Activated CD8-positive, alpha-beta T cell treated with anti-CD3 and anti-CD28 coated beads for 36 hours (primary cell): ENCODE results near the gene ZNF280D. TPM values are rescaled to one million over a fixed set of nuclear protein-coding genes. Genes with fewer than 3 reads are reported as not detected.

Experiments used
- ATAC-seq: fragments of 200-7000 bp; cut with Tn5 transposase; one replicate; pipeline ENCODE4 v1.10.0; 2021; ENCODE audit warnings: mild to moderate bottlenecking, moderate library complexity
- CTCF ChIA-PET: fragments of 350-600 bp; sonication (Branson Sonifier 250); formaldehyde crosslinking; loops from one replicate; lab custom pipeline; 2021; ENCODE audit warnings: antibody characterized with exemption; lab: Charles Lee
- POLR2A ChIA-PET: fragments of 350-600 bp; sonication (Branson Sonifier 250); formaldehyde crosslinking; loops from one replicate; lab custom pipeline; 2021; ENCODE audit warnings: antibody characterized with exemption; lab: Charles Lee
- DNase-seq: peaks from one replicate; pipeline ENCODE4 v3.0.0-alpha.2; 2020
- H3K27ac Mint-ChIP-seq: one replicate; pipeline ENCODE4 v1.8.0; 2021; ENCODE audit warnings: mild to moderate bottlenecking, mixed read lengths
- H3K27me3 Mint-ChIP-seq: one replicate; pipeline ENCODE4 v1.8.0; 2021; ENCODE audit warnings: mixed read lengths
- H3K36me3 Mint-ChIP-seq: one replicate; pipeline ENCODE4 v1.8.0; 2021; ENCODE audit warnings: low read depth, mixed read lengths
- H3K4me1 Mint-ChIP-seq: one replicate; pipeline ENCODE4 v1.8.0; 2021; ENCODE audit warnings: low read depth, mixed read lengths
- H3K4me3 Mint-ChIP-seq: one replicate; pipeline ENCODE4 v1.8.0; 2021; ENCODE audit warnings: mild to moderate bottlenecking, moderate library complexity, mixed read lengths
- H3K9me3 Mint-ChIP-seq: one replicate; pipeline ENCODE4 v1.8.0; 2021; ENCODE audit warnings: mixed read lengths
- intact Hi-C: fragments of 100-400 bp; cut with micrococcal nuclease; formaldehyde crosslinking; loops from one replicate; pipeline ENCODE4 v1.10.0; 2022
- total RNA-seq, 2 experiments: library from RNA; stranded (reverse); gene quantifications; one replicate each; pipeline ENCODE4 v1.2.3, GENCODE V29; 2021
- TF ChIP-seq, protein P1 (sequence below): fragments of 200-600 bp; IDR thresholded peaks from one replicate; pipeline ENCODE4 v1.8.0; 2022; ENCODE audit warnings: antibody characterized with exemption, mild to moderate bottlenecking

ZNF280D gene
- total RNA-seq, 2 experiments from 2014 or later, result 16.2 to 17.0 TPM

DNA sequence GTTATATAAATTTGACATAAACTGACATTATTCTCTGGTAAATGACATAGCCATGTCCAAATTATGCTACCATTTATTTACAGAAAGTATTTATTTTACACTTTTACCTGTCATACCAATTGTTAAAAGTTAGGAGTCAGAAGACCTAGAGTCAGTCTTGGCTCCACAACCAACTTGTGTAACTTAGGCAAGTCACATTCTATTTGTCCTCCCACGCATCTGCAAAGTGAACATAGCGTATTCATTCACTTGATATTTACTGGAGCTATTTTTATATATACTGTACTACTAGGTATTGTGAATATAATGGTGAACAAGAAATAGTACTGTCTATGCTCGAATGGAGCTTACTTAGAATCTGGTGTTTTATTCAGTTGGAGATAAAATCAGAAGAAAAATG is 78.7 kb downstream of the ZNF280D start:
- TF ChIP-seq, protein P1, sequence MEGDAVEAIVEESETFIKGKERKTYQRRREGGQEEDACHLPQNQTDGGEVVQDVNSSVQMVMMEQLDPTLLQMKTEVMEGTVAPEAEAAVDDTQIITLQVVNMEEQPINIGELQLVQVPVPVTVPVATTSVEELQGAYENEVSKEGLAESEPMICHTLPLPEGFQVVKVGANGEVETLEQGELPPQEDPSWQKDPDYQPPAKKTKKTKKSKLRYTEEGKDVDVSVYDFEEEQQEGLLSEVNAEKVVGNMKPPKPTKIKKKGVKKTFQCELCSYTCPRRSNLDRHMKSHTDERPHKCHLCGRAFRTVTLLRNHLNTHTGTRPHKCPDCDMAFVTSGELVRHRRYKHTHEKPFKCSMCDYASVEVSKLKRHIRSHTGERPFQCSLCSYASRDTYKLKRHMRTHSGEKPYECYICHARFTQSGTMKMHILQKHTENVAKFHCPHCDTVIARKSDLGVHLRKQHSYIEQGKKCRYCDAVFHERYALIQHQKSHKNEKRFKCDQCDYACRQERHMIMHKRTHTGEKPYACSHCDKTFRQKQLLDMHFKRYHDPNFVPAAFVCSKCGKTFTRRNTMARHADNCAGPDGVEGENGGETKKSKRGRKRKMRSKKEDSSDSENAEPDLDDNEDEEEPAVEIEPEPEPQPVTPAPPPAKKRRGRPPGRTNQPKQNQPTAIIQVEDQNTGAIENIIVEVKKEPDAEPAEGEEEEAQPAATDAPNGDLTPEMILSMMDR, result no peak
- DNase-seq, result no peak
- ChIA-PET CTCF (no interaction called here), POLR2A (no interaction called here)
- H3K36me3 Mint-ChIP-seq, result peaks cover 15% of the 10 kb centered on the region
- H3K9me3 Mint-ChIP-seq, result no peaks in the 10 kb centered on the region
- H3K27me3 Mint-ChIP-seq, result no peaks in the 10 kb centered on the region
- intact Hi-C loops, result no loop called here
- no peak for ATAC-seq
- no peak overlapping the region for H3K4me3 Mint-ChIP-seq
- peaks cover 2% of the 10 kb centered on the region for H3K4me1 Mint-ChIP-seq
- H3K27ac Mint-ChIP-seq, result no peak overlapping the region

DNA sequence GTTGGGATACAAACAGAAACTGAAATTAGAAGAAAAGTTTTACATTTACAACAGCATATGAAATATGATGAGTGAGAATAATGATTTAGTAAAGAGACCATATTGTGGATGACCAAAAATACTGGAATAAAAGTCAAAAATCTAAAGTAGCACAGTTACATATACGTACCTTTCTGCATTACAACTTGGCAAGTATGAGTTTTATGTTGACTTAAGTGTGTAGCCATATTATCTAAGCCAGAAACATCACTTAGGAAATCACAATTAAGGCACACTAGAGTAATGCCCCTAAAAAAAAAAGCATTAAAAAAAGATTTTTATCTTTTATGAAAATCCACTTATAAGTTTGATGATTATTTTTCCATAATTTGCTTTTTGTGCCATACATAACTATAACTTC is 79.1 kb downstream of the ZNF280D start:
- H3K36me3 Mint-ChIP-seq, result peaks cover 14% of the 10 kb centered on the region
- ChIA-PET POLR2A (no interaction called here), CTCF (no interaction called here)

DNA sequence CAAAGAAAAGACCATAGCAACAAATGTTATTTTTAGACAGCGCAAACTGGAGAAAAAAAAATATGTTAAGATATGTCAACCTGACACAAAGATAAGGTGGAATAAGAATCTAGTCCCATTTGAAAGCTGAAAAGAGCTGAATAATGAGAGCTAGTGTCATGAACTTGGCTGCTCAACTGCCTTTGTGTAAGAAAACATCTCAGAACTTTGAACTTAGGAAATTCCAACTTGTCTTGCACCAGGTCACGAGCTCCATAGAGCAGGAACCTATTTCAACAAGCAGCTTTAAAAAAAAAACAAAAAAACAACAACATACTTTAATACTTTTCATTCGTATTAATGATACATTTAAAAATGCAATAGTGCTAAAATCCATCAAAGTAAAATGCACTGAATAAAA is 79.5 kb downstream of the ZNF280D start:
- no peaks in the 10 kb centered on the region for H3K4me1 Mint-ChIP-seq
- H3K27me3 Mint-ChIP-seq, result no peaks in the 10 kb centered on the region
- intact Hi-C loops, result no loop called here
- CTCF ChIA-PET, result no interaction called here
- DNase-seq, result no peak
- POLR2A ChIA-PET, result no interaction called here
- H3K4me3 Mint-ChIP-seq, result no peak overlapping the region
- no peak overlapping the region for H3K27ac Mint-ChIP-seq
- TF ChIP-seq, protein P1, result no peak
- peaks cover 14% of the 10 kb centered on the region for H3K36me3 Mint-ChIP-seq
- H3K9me3 Mint-ChIP-seq, result no peaks in the 10 kb centered on the region
- no peak for ATAC-seq

More for the DNA sequence above, 79.1 kb downstream of the ZNF280D start:
- Mint-ChIP-seq H3K4me1 (peaks cover 2% of the 10 kb centered on the region), H3K27ac (no peak overlapping the region), H3K9me3 (no peaks in the 10 kb centered on the region), H3K4me3 (no peak overlapping the region), H3K27me3 (no peaks in the 10 kb centered on the region)
- TF ChIP-seq, protein P1, result no peak
- no peak for ATAC-seq
- intact Hi-C loops, result no loop called here
- DNase-seq, result no peak

DNA sequence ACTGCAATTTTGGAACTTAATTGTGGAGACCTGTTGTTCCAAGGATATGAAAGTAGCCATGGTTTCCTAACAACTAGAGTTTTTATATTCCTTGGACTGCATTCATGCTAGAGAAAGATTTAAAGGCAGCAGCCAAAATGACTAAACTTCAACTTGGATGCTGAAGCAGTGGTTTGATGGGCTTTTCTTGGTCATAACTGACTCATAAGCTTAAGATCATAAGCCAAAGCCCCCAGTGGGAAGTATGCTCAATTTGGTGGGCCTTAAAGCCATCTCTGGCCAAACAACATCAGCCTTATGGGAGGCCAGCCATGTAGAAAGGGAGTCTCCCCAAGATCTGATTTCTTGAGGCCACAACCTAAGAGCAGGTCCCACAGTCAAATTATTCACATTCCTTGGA is 80.2 kb downstream of the ZNF280D start:
- Mint-ChIP-seq H3K27me3 (no peaks in the 10 kb centered on the region), H3K9me3 (no peaks in the 10 kb centered on the region), H3K36me3 (peaks cover 12% of the 10 kb centered on the region), H3K4me3 (no peak overlapping the region), H3K4me1 (no peaks in the 10 kb centered on the region), H3K27ac (no peak overlapping the region)
- ATAC-seq (no peak), DNase-seq (no peak)
- ChIA-PET POLR2A (no interaction called here), CTCF (no interaction called here)
- TF ChIP-seq, protein P1, result no peak
- intact Hi-C loops, result no loop called here

DNA sequence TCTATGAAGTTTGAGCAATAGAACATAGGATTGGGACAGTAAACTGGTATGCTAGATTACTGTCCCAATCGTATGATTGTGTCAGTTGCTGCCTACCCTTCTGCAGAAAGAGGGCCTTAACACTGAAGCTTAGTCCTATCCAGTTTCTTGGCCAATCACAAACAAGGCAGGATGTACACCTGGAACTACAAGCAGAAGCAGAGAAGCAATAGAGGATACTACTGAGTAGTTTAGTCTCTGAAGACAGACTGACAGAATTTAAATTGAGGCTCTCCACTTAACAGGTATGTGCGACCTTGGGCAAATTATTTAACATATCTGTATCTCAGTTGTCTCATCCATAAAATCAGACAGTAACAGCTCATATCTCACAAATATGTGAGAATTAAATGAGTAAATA is 85.0 kb downstream of the ZNF280D start:
- Mint-ChIP-seq H3K9me3 (no peaks in the 10 kb centered on the region), H3K36me3 (peaks cover 1% of the 10 kb centered on the region), H3K27me3 (no peaks in the 10 kb centered on the region), H3K4me3 (no peak overlapping the region), H3K4me1 (peaks cover 6% of the 10 kb centered on the region), H3K27ac (no peak overlapping the region)
- no peak for DNase-seq
- ATAC-seq, result no peak
- intact Hi-C loops, result no loop called here
- POLR2A ChIA-PET, result no interaction called here
- CTCF ChIA-PET, result interaction anchor here (0.6 kb wide), 1 partner anchor 619 kb away, joined by 3 read pairs; no protein-coding TSS in a partner anchor
- TF ChIP-seq, protein P1, result no peak
